Parathyroid adenoma (tissue), 2 donors: ENCODE results near the gene TRIM46.

Experiments
- H2AFZ ChIP-seq: fragments of 300-600 bp; sonication (generic); one replicate; pipeline ENCODE4 v1.7.0; 2017; ENCODE audit warnings: antibody characterized with exemption, mild to moderate bottlenecking
- H3K27ac ChIP-seq: fragments of 300-600 bp; sonication (generic); one replicate; pipeline ENCODE4 v1.7.0; 2017
- H3K27me3 ChIP-seq: fragments of 300-600 bp; sonication (generic); one replicate; pipeline ENCODE4 v1.7.0; 2017; ENCODE audit warnings: low read length; ENCODE audit not compliant: control insufficient read depth, insufficient read depth
- H3K36me3 ChIP-seq: fragments of 300-600 bp; sonication (generic); one replicate; pipeline ENCODE4 v1.7.0; 2017; ENCODE audit warnings: low read length; ENCODE audit not compliant: control insufficient read depth, insufficient read depth
- H3K4me1 ChIP-seq: fragments of 300-600 bp; sonication (generic); one replicate; pipeline ENCODE4 v1.7.0; 2017; ENCODE audit warnings: control low read depth
- H3K4me2 ChIP-seq: fragments of 300-600 bp; sonication (generic); one replicate; pipeline ENCODE4 v1.7.0; 2017; ENCODE audit warnings: low read length
- H3K4me3 ChIP-seq: fragments of 300-600 bp; sonication (generic); one replicate; pipeline ENCODE4 v1.7.0; 2017; ENCODE audit warnings: low read depth, low read length
- H3K79me2 ChIP-seq: fragments of 300-600 bp; sonication (generic); one replicate; pipeline ENCODE4 v1.7.0; 2017; ENCODE audit warnings: control low read depth
- H3K9ac ChIP-seq: fragments of 300-600 bp; sonication (generic); one replicate; pipeline ENCODE4 v1.7.0; 2017; ENCODE audit warnings: mild to moderate bottlenecking
- H3K9me3 ChIP-seq: fragments of 300-600 bp; sonication (generic); one replicate; pipeline ENCODE4 v1.7.0; 2017; ENCODE audit warnings: low read length; ENCODE audit not compliant: control insufficient read depth
- CTCF ChIP-seq: fragments of 300-600 bp; sonication (generic); IDR thresholded peaks from one replicate; pipeline ENCODE4 v1.7.0; 2017; ENCODE audit warnings: antibody characterized with exemption, mild to moderate bottlenecking
- donor health status: primary hyperparathyroidism.

The TRIM46 gene

GRCh38 chr1:155196893-155197638, 23.4 kb downstream of the TRIM46 start:
- Histone ChIP-seq H3K4me1 (no peaks in the 10 kb centered on the region), H3K4me3 (no peak overlapping the region), H3K9ac (no peak overlapping the region), H3K4me2 (no peak overlapping the region), H3K27ac (no peak overlapping the region), H2AFZ (no peak overlapping the region), H3K9me3 (no peaks in the 10 kb centered on the region), H3K27me3 (no peaks in the 10 kb centered on the region), H3K79me2 (no peaks in the 10 kb centered on the region), H3K36me3 (no peaks in the 10 kb centered on the region)
- no peak for TF ChIP-seq CTCF

GRCh38 chr1:155197901-155198546, 24.4 kb downstream of the TRIM46 start:
- TF ChIP-seq CTCF = no peak

GRCh38 chr1:155198547-155198906, 24.9 kb downstream of the TRIM46 start:
- H3K27ac ChIP-seq = no peak overlapping the region
- no peak overlapping the region for H3K4me3 ChIP-seq
- H3K27me3 ChIP-seq = no peaks in the 10 kb centered on the region
- H2AFZ ChIP-seq = no peak overlapping the region
- no peak for TF ChIP-seq CTCF
- H3K9me3 ChIP-seq = no peaks in the 10 kb centered on the region
- no peaks in the 10 kb centered on the region for H3K79me2 ChIP-seq
- no peaks in the 10 kb centered on the region for H3K36me3 ChIP-seq
- H3K9ac ChIP-seq = no peak overlapping the region
- H3K4me1 ChIP-seq = no peaks in the 10 kb centered on the region
- H3K4me2 ChIP-seq = no peak overlapping the region

More at GRCh38 chr1:155197901-155198546, 24.4 kb downstream of the TRIM46 start:
- no peak overlapping the region for H3K4me2 ChIP-seq
- no peak overlapping the region for H3K27ac ChIP-seq
- H3K79me2 ChIP-seq = no peaks in the 10 kb centered on the region
- H3K9ac ChIP-seq = no peak overlapping the region
- no peaks in the 10 kb centered on the region for H3K4me1 ChIP-seq
- no peaks in the 10 kb centered on the region for H3K36me3 ChIP-seq
- no peak overlapping the region for H3K4me3 ChIP-seq
- H3K9me3 ChIP-seq = no peaks in the 10 kb centered on the region
- no peak overlapping the region for H2AFZ ChIP-seq
- no peaks in the 10 kb centered on the region for H3K27me3 ChIP-seq

GRCh38 chr1:155199792-155200191, 26.1 kb downstream of the TRIM46 start:
- Histone ChIP-seq H3K36me3 (no peaks in the 10 kb centered on the region), H3K27me3 (no peaks in the 10 kb centered on the region), H3K9ac (no peak overlapping the region), H3K4me2 (no peak overlapping the region), H3K4me3 (no peak overlapping the region), H3K9me3 (no peaks in the 10 kb centered on the region), H3K27ac (no peak overlapping the region), H2AFZ (no peak overlapping the region), H3K79me2 (no peaks in the 10 kb centered on the region), H3K4me1 (no peaks in the 10 kb centered on the region)
- TF ChIP-seq CTCF = no peak
